HEK293T (cell line): Measurements from ENCODE around the gene NME3.

Experiments
- ARNT ChIP-seq: fragments of 450-650 bp; IDR thresholded peaks from 2 replicates; pipeline ENCODE4 v1.6.1; 2017; ENCODE audit warnings: mild to moderate bottlenecking
- BHLHE40 ChIP-seq: fragments of 450-650 bp; IDR thresholded peaks from 2 replicates; pipeline ENCODE4 v1.6.1; 2016; ENCODE audit warnings: mild to moderate bottlenecking, moderate library complexity, borderline replicate concordance
- CTBP1 ChIP-seq: fragments of 450-650 bp; IDR thresholded peaks from 2 replicates; pipeline ENCODE4 v1.6.1; 2016; ENCODE audit warnings: borderline replicate concordance
- ELF4 ChIP-seq: fragments of 450-650 bp; IDR thresholded peaks from 2 replicates; pipeline ENCODE4 v1.6.1; 2017; ENCODE audit warnings: antibody characterized with exemption
- FOXA1 ChIP-seq: fragments of 450-650 bp; IDR thresholded peaks from 2 replicates; pipeline ENCODE4 v1.6.1; 2016; ENCODE audit warnings: mild to moderate bottlenecking
- FOXK2 ChIP-seq: fragments of 450-650 bp; IDR thresholded peaks from 2 replicates; pipeline ENCODE4 v1.6.1; 2016; ENCODE audit warnings: mild to moderate bottlenecking
- FOXM1 ChIP-seq: fragments of 450-650 bp; IDR thresholded peaks from 2 replicates; pipeline ENCODE4 v1.6.1; 2017; ENCODE audit warnings: mild to moderate bottlenecking, borderline replicate concordance
- L3MBTL2 ChIP-seq: fragments of 450-650 bp; conservative IDR thresholded peaks from 2 replicates; pipeline ENCODE4 v1.6.1; 2016; ENCODE audit warnings: mild to moderate bottlenecking
- NFRKB ChIP-seq: fragments of 450-650 bp; IDR thresholded peaks from 2 replicates; pipeline ENCODE4 v1.6.1; 2016; ENCODE audit warnings: mild to moderate bottlenecking, moderate library complexity
- PKNOX1 ChIP-seq: fragments of 450-650 bp; IDR thresholded peaks from 2 replicates; pipeline ENCODE4 v1.6.1; 2016
- SP1 ChIP-seq: fragments of 450-650 bp; IDR thresholded peaks from 2 replicates; pipeline ENCODE4 v1.6.1; 2017
- SUZ12 ChIP-seq: fragments of 450-650 bp; IDR thresholded peaks from 2 replicates; pipeline ENCODE4 v1.6.1; 2016; ENCODE audit warnings: mild to moderate bottlenecking
- TARDBP ChIP-seq: fragments of 450-650 bp; IDR thresholded peaks from 2 replicates; pipeline ENCODE4 v1.6.1; 2016
- ZNF384 ChIP-seq: fragments of 450-650 bp; IDR thresholded peaks from 2 replicates; pipeline ENCODE4 v1.6.1; 2016

GRCh38 chr16:1772362-1772907 is 1.1 kb upstream of the NME3 start, which contains the start of gene EME2:
- TF ChIP-seq ELF4 (no peak), NFRKB (no peak), SP1 (no peak), SUZ12 (no peak), PKNOX1 (no peak), FOXM1 (no peak), TARDBP (no peak), ARNT (no peak), FOXK2 (no peak), L3MBTL2 (no peak; the same call in 1 of the 2 replicates), FOXA1 (no peak), ZNF384 (no peak), CTBP1 (no peak), BHLHE40 (no peak)
